K562 (cell line): ENCODE data around the gene NOLC1. TPM values are rescaled to one million over a fixed set of nuclear protein-coding genes. Genes with fewer than 3 reads are reported as not detected.

Experiments used
- CBFA2T3 ChIP-seq: fragments of 450-650 bp; IDR thresholded peaks from 2 replicates; pipeline ENCODE4 v1.6.1; 2017
- COPS2 ChIP-seq: fragments of 450-650 bp; conservative IDR thresholded peaks from 2 replicates; pipeline ENCODE4 v1.6.1; 2016; ENCODE audit warnings: mild to moderate bottlenecking, moderate library complexity
- E4F1 ChIP-seq: fragments of 250-450 bp; sonication (Bioruptor Pico); IDR thresholded peaks from 2 replicates; pipeline ENCODE4 v1.5.0; 2021; ENCODE audit warnings: mild to moderate bottlenecking, borderline replicate concordance
- HCFC1 ChIP-seq: IDR thresholded peaks from 2 replicates; pipeline ENCODE4 v1.6.1; 2012; ENCODE audit warnings: low read depth, low read length, improper control_type of control experiment
- HDAC6 ChIP-seq: IDR thresholded peaks from 2 replicates; pipeline ENCODE4 v1.6.1; 2012; ENCODE audit warnings: low read depth, mild to moderate bottlenecking, control low read depth, inconsistent platforms, low read length, moderate library complexity
- MEIS2 ChIP-seq: fragments of 450-650 bp; IDR thresholded peaks from 2 replicates; pipeline ENCODE4 v1.6.1; 2014; ENCODE audit warnings: mild to moderate bottlenecking; ENCODE audit not compliant: partially characterized antibody
- MYBL2 ChIP-seq, 2 experiments: fragments of 450-650 bp in 1 of 2; sonication (generic) in 1 of 2; formaldehyde crosslinking in 1 of 2; IDR thresholded peaks; 2 replicates each; pipeline versions ENCODE4 v1.6.1 to v1.8.1; 2017 to 2022; ENCODE audit warnings: borderline replicate concordance in 1 of 2, inconsistent platforms in 1 of 2, low read depth in 1 of 2, mild to moderate bottlenecking in 1 of 2, missing genetic modification reagents in 1 of 2, moderate library complexity in 1 of 2
- TCF7 ChIP-seq: sonication (generic); IDR thresholded peaks from 2 replicates; pipeline ENCODE4 v1.6.1; 2016; ENCODE audit warnings: antibody characterized with exemption, borderline replicate concordance
- YBX1 ChIP-seq: fragments of 450-650 bp; IDR thresholded peaks from 2 replicates; pipeline ENCODE4 v1.7.1; 2016; ENCODE audit warnings: mild to moderate bottlenecking
- ZFP36 ChIP-seq: fragments of 150-350 bp; IDR thresholded peaks from 2 replicates; pipeline ENCODE4 v1.6.1; 2018; ENCODE audit warnings: low read length, low read depth; ENCODE audit not compliant: partially characterized antibody
- ZNF407 ChIP-seq: fragments of 450-650 bp; IDR thresholded peaks from 2 replicates; pipeline ENCODE4 v1.6.1; 2016; ENCODE audit warnings: low read depth
- ZNF584 ChIP-seq: fragments of 200-800 bp; sonication (Bioruptor generic); IDR thresholded peaks from 2 replicates; pipeline ENCODE4 v1.6.1; 2016; ENCODE audit warnings: low read depth, mild to moderate bottlenecking, missing genetic modification characterization, missing compliant biosample characterization
- polyA plus RNA-seq, 8 experiments: library from polyadenylated mRNA; depleted of rRNA in 4 of 8; stranded (reverse) in 5 of 8; unstranded in 3 of 8; fragments of >200 nt; fragmentation: Nextera tagmentation in 2 of 8; fragmentation: Illumina TruSeq in 1 of 8; extraction: Ambion mirVana in 2 of 8; extraction: Trizol in 1 of 8; gene quantifications; 2 replicates each; pipeline versions ENCODE4 v1.2.1 to v1.2.3, GENCODE V29; 2011 to 2014; ENCODE audit warnings: inconsistent platforms in 1 of 8, missing spikeins in 1 of 8
- total RNA-seq, 7 experiments: library from RNA; depleted of rRNA in 6 of 7; stranded (reverse); fragments of >200 nt in 6 of 7; fragmentation: Illumina TruSeq in 2 of 7; extraction: Trizol in 2 of 7; gene quantifications; 2 replicates each; pipeline versions ENCODE4 v1.2.1 to v1.2.3, GENCODE V29; 2011 to 2021; ENCODE audit warnings: low replicate concordance in 1 of 7
- TF ChIP-seq, protein P1 (sequence below): fragments of 250-450 bp; sonication (Bioruptor Pico); IDR thresholded peaks from 2 replicates; pipeline ENCODE4 v1.5.0; 2021
- TF ChIP-seq, protein P2 (sequence below): sonication (generic); formaldehyde crosslinking; IDR thresholded peaks from 2 replicates; pipeline ENCODE4 v1.8.0; 2022; ENCODE audit warnings: mild to moderate bottlenecking, missing genetic modification reagents, borderline replicate concordance

Gene NOLC1
- total and polyA plus RNA-seq, 9 of the 15 experiments (the other 6 are each of a cell fraction or from before 2014, with no cell fraction given): 102 to 310 (median 165) TPM

GRCh38 chr10:102151774-102152544 is at the start of gene NOLC1 (continued):
- no peak for TF ChIP-seq E4F1 (CRISPR knock-in tag)
- no peak for TF ChIP-seq MEIS2
- TF ChIP-seq, protein P1, sequence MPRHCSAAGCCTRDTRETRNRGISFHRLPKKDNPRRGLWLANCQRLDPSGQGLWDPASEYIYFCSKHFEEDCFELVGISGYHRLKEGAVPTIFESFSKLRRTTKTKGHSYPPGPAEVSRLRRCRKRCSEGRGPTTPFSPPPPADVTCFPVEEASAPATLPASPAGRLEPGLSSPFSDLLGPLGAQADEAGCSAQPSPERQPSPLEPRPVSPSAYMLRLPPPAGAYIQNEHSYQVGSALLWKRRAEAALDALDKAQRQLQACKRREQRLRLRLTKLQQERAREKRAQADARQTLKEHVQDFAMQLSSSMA: no peak
- TF ChIP-seq HCFC1: peak; percentile 88
- TF ChIP-seq COPS2: no peak
- TF ChIP-seq, protein P2, sequence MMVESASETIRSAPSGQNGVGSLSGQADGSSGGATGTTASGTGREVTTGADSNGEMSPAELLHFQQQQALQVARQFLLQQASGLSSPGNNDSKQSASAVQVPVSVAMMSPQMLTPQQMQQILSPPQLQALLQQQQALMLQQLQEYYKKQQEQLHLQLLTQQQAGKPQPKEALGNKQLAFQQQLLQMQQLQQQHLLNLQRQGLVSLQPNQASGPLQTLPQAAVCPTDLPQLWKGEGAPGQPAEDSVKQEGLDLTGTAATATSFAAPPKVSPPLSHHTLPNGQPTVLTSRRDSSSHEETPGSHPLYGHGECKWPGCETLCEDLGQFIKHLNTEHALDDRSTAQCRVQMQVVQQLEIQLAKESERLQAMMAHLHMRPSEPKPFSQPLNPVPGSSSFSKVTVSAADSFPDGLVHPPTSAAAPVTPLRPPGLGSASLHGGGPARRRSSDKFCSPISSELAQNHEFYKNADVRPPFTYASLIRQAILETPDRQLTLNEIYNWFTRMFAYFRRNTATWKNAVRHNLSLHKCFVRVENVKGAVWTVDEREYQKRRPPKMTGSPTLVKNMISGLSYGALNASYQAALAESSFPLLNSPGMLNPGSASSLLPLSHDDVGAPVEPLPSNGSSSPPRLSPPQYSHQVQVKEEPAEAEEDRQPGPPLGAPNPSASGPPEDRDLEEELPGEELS (CRISPR knock-in tag): peak; percentile 52; the same call in 1 of the 2 replicates
- no peak for TF ChIP-seq YBX1
- TF ChIP-seq HDAC6: no peak
- TF ChIP-seq TCF7: no peak
- no peak for TF ChIP-seq ZNF407
- no peak for TF ChIP-seq MYBL2 (IDR thresholded peaks at IDR 0.05; ENCODE audit: low read depth)
- no peak for TF ChIP-seq MYBL2 (CRISPR knock-in tag; IDR thresholded peaks at IDR 0.05; ENCODE audit: borderline replicate concordance)
- no peak for TF ChIP-seq ZNF584
- TF ChIP-seq ZFP36: no peak
- TF ChIP-seq CBFA2T3: no peak
